HL-60 (cell line): ENCODE measurements around the gene DOHH.

Source experiments
- DNase-seq, 2 experiments: peaks; one replicate each; pipeline ENCODE4 v3.0.0-alpha.2; 2010 to 2020; ENCODE audit warnings: low read depth in 1 of 2, low spot score in 1 of 2
- H3K27ac ChIP-seq: fragments of 250-450 bp; sonication (Bioruptor Pico); replicated peaks from 2 replicates; pipeline ENCODE4 v1.5.1; 2020; ENCODE audit warnings: mild to moderate bottlenecking, moderate library complexity
- H3K27me3 ChIP-seq: fragments of 250-450 bp; sonication (Bioruptor Pico); 2 replicates; pipeline ENCODE4 v1.5.1; 2021; ENCODE audit warnings: mild to moderate bottlenecking, moderate library complexity; ENCODE audit not compliant: insufficient read depth, poor library complexity, severe bottlenecking
- H3K4me3 ChIP-seq: replicated peaks from 2 replicates; pipeline ENCODE4 v1.5.1; 2011; ENCODE audit warnings: mild to moderate bottlenecking, control low read depth, low read length; ENCODE audit not compliant: insufficient read depth
- GABPA ChIP-seq: IDR thresholded peaks from 2 replicates; pipeline ENCODE4 v1.6.1; 2012; ENCODE audit warnings: low read depth
- POLR2AphosphoS5 ChIP-seq: IDR thresholded peaks from 2 replicates; pipeline ENCODE4 v1.6.1; 2012; ENCODE audit warnings: low read depth
- SPI1 ChIP-seq: IDR thresholded peaks from 2 replicates; pipeline ENCODE4 v1.6.1; 2012; ENCODE audit warnings: low read depth, mild to moderate bottlenecking, borderline replicate concordance
- TF ChIP-seq, protein P1 (sequence below): IDR thresholded peaks from one replicate; pipeline ENCODE4 v1.5.1; 2011; ENCODE audit warnings: low read length, control low read depth, inconsistent platforms; ENCODE audit not compliant: insufficient read depth
- TF ChIP-seq, protein P2 (sequence below): IDR thresholded peaks from 2 replicates; pipeline ENCODE4 v1.6.1; 2012; ENCODE audit warnings: low read depth; ENCODE audit not compliant: insufficient replicate concordance

DOHH gene

DNA sequence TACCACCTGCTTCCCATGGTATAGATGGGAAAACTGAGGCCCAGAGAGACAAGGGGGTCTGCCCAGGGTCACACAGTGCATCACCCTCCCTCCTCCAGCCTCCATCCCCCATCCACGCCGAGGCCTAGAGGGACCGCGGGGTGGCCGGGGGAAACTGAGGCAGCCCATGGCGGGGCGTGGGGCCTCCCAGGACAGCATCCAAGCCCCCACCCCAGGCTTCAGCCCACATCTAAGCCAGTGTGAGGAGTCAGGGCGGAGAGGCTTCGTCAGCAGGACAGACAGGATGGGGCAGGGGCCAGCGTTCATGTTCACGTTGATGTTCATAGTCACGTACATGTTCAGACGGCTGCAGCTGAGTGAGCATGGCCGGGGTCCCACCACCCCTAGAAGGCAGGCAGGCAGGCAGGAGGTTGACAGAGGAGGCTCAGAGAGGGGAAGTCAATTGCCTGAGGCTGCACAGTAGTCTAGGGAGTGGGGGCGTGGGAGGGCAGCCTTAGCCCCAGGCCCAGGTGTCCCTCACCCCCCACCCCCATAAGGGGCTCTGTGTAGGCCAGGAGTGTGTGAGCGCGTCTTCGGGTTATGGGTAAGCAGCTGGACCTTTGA is 43.4 kb downstream of the DOHH start:
- DNase-seq = no peak
- H3K27ac ChIP-seq = no peak overlapping the region
- H3K27me3 ChIP-seq = no peaks in the 10 kb centered on the region
- no peak overlapping the region for H3K4me3 ChIP-seq
- TF ChIP-seq SPI1 (no peak), GABPA (no peak), POLR2AphosphoS5 (no peak)
- TF ChIP-seq, protein P1, sequence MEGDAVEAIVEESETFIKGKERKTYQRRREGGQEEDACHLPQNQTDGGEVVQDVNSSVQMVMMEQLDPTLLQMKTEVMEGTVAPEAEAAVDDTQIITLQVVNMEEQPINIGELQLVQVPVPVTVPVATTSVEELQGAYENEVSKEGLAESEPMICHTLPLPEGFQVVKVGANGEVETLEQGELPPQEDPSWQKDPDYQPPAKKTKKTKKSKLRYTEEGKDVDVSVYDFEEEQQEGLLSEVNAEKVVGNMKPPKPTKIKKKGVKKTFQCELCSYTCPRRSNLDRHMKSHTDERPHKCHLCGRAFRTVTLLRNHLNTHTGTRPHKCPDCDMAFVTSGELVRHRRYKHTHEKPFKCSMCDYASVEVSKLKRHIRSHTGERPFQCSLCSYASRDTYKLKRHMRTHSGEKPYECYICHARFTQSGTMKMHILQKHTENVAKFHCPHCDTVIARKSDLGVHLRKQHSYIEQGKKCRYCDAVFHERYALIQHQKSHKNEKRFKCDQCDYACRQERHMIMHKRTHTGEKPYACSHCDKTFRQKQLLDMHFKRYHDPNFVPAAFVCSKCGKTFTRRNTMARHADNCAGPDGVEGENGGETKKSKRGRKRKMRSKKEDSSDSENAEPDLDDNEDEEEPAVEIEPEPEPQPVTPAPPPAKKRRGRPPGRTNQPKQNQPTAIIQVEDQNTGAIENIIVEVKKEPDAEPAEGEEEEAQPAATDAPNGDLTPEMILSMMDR = no peak
- TF ChIP-seq, protein P2, sequence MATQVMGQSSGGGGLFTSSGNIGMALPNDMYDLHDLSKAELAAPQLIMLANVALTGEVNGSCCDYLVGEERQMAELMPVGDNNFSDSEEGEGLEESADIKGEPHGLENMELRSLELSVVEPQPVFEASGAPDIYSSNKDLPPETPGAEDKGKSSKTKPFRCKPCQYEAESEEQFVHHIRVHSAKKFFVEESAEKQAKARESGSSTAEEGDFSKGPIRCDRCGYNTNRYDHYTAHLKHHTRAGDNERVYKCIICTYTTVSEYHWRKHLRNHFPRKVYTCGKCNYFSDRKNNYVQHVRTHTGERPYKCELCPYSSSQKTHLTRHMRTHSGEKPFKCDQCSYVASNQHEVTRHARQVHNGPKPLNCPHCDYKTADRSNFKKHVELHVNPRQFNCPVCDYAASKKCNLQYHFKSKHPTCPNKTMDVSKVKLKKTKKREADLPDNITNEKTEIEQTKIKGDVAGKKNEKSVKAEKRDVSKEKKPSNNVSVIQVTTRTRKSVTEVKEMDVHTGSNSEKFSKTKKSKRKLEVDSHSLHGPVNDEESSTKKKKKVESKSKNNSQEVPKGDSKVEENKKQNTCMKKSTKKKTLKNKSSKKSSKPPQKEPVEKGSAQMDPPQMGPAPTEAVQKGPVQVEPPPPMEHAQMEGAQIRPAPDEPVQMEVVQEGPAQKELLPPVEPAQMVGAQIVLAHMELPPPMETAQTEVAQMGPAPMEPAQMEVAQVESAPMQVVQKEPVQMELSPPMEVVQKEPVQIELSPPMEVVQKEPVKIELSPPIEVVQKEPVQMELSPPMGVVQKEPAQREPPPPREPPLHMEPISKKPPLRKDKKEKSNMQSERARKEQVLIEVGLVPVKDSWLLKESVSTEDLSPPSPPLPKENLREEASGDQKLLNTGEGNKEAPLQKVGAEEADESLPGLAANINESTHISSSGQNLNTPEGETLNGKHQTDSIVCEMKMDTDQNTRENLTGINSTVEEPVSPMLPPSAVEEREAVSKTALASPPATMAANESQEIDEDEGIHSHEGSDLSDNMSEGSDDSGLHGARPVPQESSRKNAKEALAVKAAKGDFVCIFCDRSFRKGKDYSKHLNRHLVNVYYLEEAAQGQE = no peak

DNA sequence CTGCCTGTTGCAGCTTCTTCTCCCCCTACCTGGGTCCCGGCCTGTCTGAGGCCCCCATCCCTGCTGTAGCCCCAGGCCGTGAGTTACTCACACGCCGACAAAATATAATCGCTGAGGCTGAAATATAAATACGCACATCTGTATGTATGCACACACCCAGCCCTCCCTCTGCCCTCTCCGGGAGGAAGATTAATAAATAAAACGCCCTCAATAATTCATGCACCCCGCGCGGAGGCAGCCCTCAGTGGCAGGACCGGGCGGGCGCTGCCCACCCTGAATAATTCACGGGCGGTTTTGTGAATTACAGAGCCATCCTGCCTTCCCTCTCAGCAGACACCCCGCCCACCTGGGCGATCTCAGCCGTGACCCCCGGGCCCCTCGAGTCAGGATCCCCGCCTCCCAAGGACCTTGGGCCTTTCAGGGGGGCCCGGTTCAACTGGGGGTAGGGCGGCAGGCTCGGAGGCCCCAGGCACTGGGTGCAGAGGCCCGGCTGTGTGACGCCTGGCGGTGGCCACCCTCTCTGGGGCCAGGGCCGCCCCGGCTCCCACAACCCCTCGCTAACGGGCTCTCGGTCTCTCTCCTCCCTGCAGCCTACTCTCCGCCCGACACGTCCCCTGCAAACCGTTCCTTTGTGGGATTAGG is 44.4 kb downstream of the DOHH start:
- no peak for DNase-seq
- TF ChIP-seq GABPA = no peak
- TF ChIP-seq, protein P1 = no peak
- TF ChIP-seq SPI1 = no peak
- no peak for TF ChIP-seq POLR2AphosphoS5
- TF ChIP-seq, protein P2 = no peak
- Histone ChIP-seq H3K27ac (no peak overlapping the region), H3K27me3 (no peaks in the 10 kb centered on the region), H3K4me3 (no peak overlapping the region)

DNA sequence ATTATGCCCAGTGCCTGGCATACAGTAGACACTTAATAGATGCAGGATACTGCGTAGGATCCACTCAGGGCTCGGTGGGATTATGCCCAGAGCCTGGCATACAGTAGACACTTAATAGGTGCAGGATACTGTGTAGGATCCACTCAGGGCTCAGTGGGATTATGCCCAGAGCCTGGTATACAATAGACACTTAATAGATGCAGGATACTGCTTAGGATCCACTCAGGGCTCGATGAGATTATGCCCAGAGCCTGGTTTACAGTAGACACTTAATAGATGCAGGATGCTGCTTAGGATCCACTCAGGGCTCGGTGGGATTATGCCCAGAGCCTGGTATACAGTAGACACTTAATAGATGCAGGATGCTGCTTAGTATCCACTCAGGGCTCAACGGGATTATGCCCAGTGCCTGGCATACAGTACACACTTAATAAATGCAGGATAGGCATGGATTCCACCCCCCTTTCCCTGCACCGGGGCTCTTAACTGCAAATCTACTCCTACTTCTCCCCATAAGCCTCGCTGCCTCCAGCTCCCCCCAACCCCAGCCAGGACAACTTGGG is 45.0 kb downstream of the DOHH start:
- Histone ChIP-seq H3K4me3 (no peak overlapping the region), H3K27me3 (no peaks in the 10 kb centered on the region), H3K27ac (no peak overlapping the region)
- DNase-seq = no peak
- TF ChIP-seq GABPA (no peak), SPI1 (no peak), POLR2AphosphoS5 (no peak)
- TF ChIP-seq, protein P1 = no peak
- TF ChIP-seq, protein P2 = no peak
